OCI-LY1 (cell line): ENCODE results near the gene DCDC2.

ENCODE experiments used
- H2AFZ ChIP-seq: fragments of 200-600 bp; sonication (generic), shearing (Covaris generic); 2 replicates; pipeline ENCODE4 v1.6.0; 2014; ENCODE audit warnings: antibody characterized with exemption, mild to moderate bottlenecking, low read length
- H3F3A ChIP-seq: fragments of 200-600 bp; sonication (generic), shearing (Covaris generic); 2 replicates; pipeline ENCODE4 v1.6.0; 2014; ENCODE audit warnings: mild to moderate bottlenecking, antibody characterized with exemption, low read length, moderate library complexity; ENCODE audit not compliant: insufficient read depth
- H3K27ac ChIP-seq: fragments of 200-600 bp; sonication (generic); 2 replicates; pipeline ENCODE4 v1.5.1; 2014; ENCODE audit warnings: low read length, mixed run types, mild to moderate bottlenecking, low read depth; ENCODE audit not compliant: poor library complexity, severe bottlenecking
- H3K27me3 ChIP-seq: fragments of 200-600 bp; sonication (generic); 2 replicates; pipeline ENCODE4 v1.6.0; 2014; ENCODE audit warnings: antibody characterized with exemption, mild to moderate bottlenecking, low read length, moderate library complexity; ENCODE audit not compliant: insufficient read depth
- H3K36me3 ChIP-seq: fragments of 200-600 bp; sonication (generic); 2 replicates; pipeline ENCODE4 v1.6.1; 2014; ENCODE audit warnings: mild to moderate bottlenecking, antibody characterized with exemption, low read length, moderate library complexity, mixed read lengths; ENCODE audit not compliant: insufficient read depth
- H3K4me1 ChIP-seq: fragments of 200-600 bp; sonication (generic); 2 replicates; pipeline ENCODE4 v1.5.1; 2014; ENCODE audit warnings: mild to moderate bottlenecking, low read length, moderate library complexity; ENCODE audit not compliant: insufficient read depth, severe bottlenecking
- H3K4me2 ChIP-seq: fragments of 200-600 bp; sonication (generic), shearing (Covaris generic); 2 replicates; pipeline ENCODE4 v1.6.1; 2014; ENCODE audit warnings: low read length
- H3K4me3 ChIP-seq: fragments of 200-600 bp; sonication (generic); 2 replicates; pipeline ENCODE4 v1.5.1; 2014; ENCODE audit warnings: low read length, low read depth, mild to moderate bottlenecking, mixed read lengths; ENCODE audit not compliant: poor library complexity, severe bottlenecking
- H3K79me2 ChIP-seq: fragments of 200-600 bp; shearing (Covaris generic); 2 replicates; pipeline ENCODE4 v1.6.1; 2016; ENCODE audit warnings: mixed run types, low read length, mixed read lengths; ENCODE audit not compliant: insufficient read depth
- H3K9ac ChIP-seq: fragments of 200-600 bp; sonication (generic), shearing (Covaris generic); 2 replicates; pipeline ENCODE4 v1.6.1; 2014; ENCODE audit warnings: mild to moderate bottlenecking, low read length, mixed read lengths
- H3K9me2 ChIP-seq: fragments of 200-600 bp; sonication (generic), shearing (Covaris generic); 2 replicates; pipeline ENCODE4 v1.6.1; 2014; ENCODE audit warnings: low read depth, mild to moderate bottlenecking, low read length, mixed read lengths
- H3K9me3 ChIP-seq: fragments of 200-600 bp; shearing (Covaris generic); 2 replicates; pipeline ENCODE4 v1.6.1; 2014; ENCODE audit warnings: low read length, mixed read lengths
- H4K20me1 ChIP-seq: fragments of 200-600 bp; sonication (generic), shearing (Covaris generic); 2 replicates; pipeline ENCODE4 v1.6.0; 2016; ENCODE audit warnings: mild to moderate bottlenecking, low read length; ENCODE audit not compliant: insufficient read depth
- EZH2 ChIP-seq: fragments of 200-600 bp; sonication (generic), shearing (Covaris generic); IDR thresholded peaks from 2 replicates; pipeline ENCODE4 v1.8.0; 2017; ENCODE audit warnings: borderline replicate concordance, mixed run types, mild to moderate bottlenecking, antibody characterized with exemption, low read length, moderate library complexity, mixed read lengths
- TF ChIP-seq, protein P1 (sequence below): fragments of 200-600 bp; sonication (generic), shearing (Covaris generic); IDR thresholded peaks from 2 replicates; pipeline ENCODE4 v1.5.1; 2017; ENCODE audit warnings: mild to moderate bottlenecking, antibody characterized with exemption, low read length, moderate library complexity, mixed read lengths

DCDC2 gene

GRCh38 chr6:24231438-24231977 is 126.4 kb downstream of the DCDC2 start:
- no peaks in the 10 kb centered on the region for H3F3A ChIP-seq
- H3K4me3 ChIP-seq, result no peak overlapping the region
- H3K36me3 ChIP-seq, result no peaks in the 10 kb centered on the region
- H3K9me3 ChIP-seq, result no peaks in the 10 kb centered on the region
- H3K79me2 ChIP-seq, result no peaks in the 10 kb centered on the region
- no peak overlapping the region for H3K9ac ChIP-seq
- no peaks in the 10 kb centered on the region for H3K4me1 ChIP-seq
- no peak overlapping the region for H3K27ac ChIP-seq
- H3K4me2 ChIP-seq, result no peak overlapping the region
- H3K27me3 ChIP-seq, result no peaks in the 10 kb centered on the region
- H4K20me1 ChIP-seq, result no peaks in the 10 kb centered on the region
- TF ChIP-seq, protein P1, sequence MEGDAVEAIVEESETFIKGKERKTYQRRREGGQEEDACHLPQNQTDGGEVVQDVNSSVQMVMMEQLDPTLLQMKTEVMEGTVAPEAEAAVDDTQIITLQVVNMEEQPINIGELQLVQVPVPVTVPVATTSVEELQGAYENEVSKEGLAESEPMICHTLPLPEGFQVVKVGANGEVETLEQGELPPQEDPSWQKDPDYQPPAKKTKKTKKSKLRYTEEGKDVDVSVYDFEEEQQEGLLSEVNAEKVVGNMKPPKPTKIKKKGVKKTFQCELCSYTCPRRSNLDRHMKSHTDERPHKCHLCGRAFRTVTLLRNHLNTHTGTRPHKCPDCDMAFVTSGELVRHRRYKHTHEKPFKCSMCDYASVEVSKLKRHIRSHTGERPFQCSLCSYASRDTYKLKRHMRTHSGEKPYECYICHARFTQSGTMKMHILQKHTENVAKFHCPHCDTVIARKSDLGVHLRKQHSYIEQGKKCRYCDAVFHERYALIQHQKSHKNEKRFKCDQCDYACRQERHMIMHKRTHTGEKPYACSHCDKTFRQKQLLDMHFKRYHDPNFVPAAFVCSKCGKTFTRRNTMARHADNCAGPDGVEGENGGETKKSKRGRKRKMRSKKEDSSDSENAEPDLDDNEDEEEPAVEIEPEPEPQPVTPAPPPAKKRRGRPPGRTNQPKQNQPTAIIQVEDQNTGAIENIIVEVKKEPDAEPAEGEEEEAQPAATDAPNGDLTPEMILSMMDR, result no peak
- no peak for TF ChIP-seq EZH2
- no peak overlapping the region for H2AFZ ChIP-seq
- no peaks in the 10 kb centered on the region for H3K9me2 ChIP-seq

GRCh38 chr6:24229696-24230405 is 128.0 kb downstream of the DCDC2 start:
- H3K9me3 ChIP-seq, result no peaks in the 10 kb centered on the region
- no peak overlapping the region for H3K27ac ChIP-seq
- no peaks in the 10 kb centered on the region for H3K36me3 ChIP-seq
- H3K4me1 ChIP-seq, result no peaks in the 10 kb centered on the region
- H3K9ac ChIP-seq, result no peak overlapping the region
- TF ChIP-seq, protein P1, result no peak
- TF ChIP-seq EZH2, result no peak
- H3K27me3 ChIP-seq, result no peaks in the 10 kb centered on the region
- no peaks in the 10 kb centered on the region for H4K20me1 ChIP-seq
- H3K9me2 ChIP-seq, result no peaks in the 10 kb centered on the region
- no peaks in the 10 kb centered on the region for H3K79me2 ChIP-seq
- no peaks in the 10 kb centered on the region for H3F3A ChIP-seq
- no peak overlapping the region for H3K4me3 ChIP-seq
- H2AFZ ChIP-seq, result no peak overlapping the region
- no peak overlapping the region for H3K4me2 ChIP-seq

DNA sequence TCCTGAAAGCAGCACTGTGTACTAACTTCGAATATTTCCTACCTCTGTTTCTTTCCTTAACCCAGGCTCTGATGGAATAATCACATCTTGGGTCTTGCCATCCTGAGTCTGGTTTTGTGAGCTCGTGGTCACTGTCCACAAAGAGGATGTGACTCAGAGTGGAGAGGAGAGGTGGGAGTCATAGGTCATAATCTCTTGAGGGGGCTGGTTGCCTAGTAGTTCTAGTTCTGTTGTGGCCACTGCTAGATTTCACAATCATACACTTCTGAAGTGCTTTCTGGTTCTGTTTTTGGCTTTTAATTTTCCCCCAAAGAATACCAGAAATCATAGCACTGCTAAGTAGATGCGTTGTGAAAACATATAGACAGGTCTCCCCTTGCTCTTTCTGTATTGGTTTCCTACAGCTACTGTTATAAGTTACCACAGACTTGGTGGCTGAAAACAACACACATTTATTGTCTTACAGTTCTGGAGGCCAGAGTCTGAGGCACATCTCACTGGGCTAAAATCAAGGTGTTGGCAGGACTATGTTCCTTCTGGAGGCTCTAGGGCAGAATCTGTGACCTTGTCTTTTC is 129.1 kb downstream of the DCDC2 start:
- Histone ChIP-seq H3K4me2 (no peak overlapping the region), H3K36me3 (no peaks in the 10 kb centered on the region), H3F3A (no peaks in the 10 kb centered on the region), H3K4me1 (no peaks in the 10 kb centered on the region), H2AFZ (no peak overlapping the region), H3K27me3 (no peaks in the 10 kb centered on the region), H3K9me3 (no peaks in the 10 kb centered on the region), H4K20me1 (no peaks in the 10 kb centered on the region), H3K4me3 (no peak overlapping the region), H3K9ac (no peak overlapping the region), H3K79me2 (no peaks in the 10 kb centered on the region), H3K9me2 (no peaks in the 10 kb centered on the region), H3K27ac (no peak overlapping the region)
- no peak for TF ChIP-seq EZH2
- TF ChIP-seq, protein P1, result no peak
